NT2/D1 (cell line): ENCODE measurements around the gene HOXA5.

Experiments
- DNase-seq: peaks from one replicate; pipeline ENCODE4 v3.0.0-alpha.2; 2011; ENCODE audit warnings: low read depth, low spot score
- H3K27me3 ChIP-seq: 2 replicates; pipeline ENCODE4 v1.6.0; 2011; ENCODE audit warnings: mild to moderate bottlenecking; ENCODE audit not compliant: insufficient read length, insufficient read depth
- H3K36me3 ChIP-seq: 2 replicates; pipeline ENCODE4 v1.6.1; 2011; ENCODE audit warnings: mild to moderate bottlenecking, low read length, mixed read lengths; ENCODE audit not compliant: insufficient read depth, insufficient read length
- H3K4me1 ChIP-seq: 2 replicates; pipeline ENCODE4 v1.5.1; 2011; ENCODE audit not compliant: insufficient read depth, insufficient read length
- H3K4me3 ChIP-seq: 2 replicates; pipeline ENCODE4 v1.5.1; 2011; ENCODE audit warnings: low read depth; ENCODE audit not compliant: insufficient read length
- H3K9ac ChIP-seq: 2 replicates; pipeline ENCODE4 v1.6.0; 2011; ENCODE audit warnings: low read depth; ENCODE audit not compliant: insufficient read length
- H3K9me3 ChIP-seq: 2 replicates; pipeline ENCODE4 v1.5.1; 2011; ENCODE audit warnings: mild to moderate bottlenecking, low read length; ENCODE audit not compliant: insufficient read depth
- SUZ12 ChIP-seq: IDR thresholded peaks from 2 replicates; pipeline ENCODE4 v1.6.1; 2011; ENCODE audit not compliant: insufficient read length, insufficient read depth; ENCODE audit errors: extremely low read depth
- YY1 ChIP-seq: IDR thresholded peaks from 2 replicates; pipeline ENCODE4 v1.6.1; 2011; ENCODE audit not compliant: insufficient read length, insufficient read depth
- ZNF274 ChIP-seq: IDR thresholded peaks from 2 replicates; pipeline ENCODE4 v1.6.1; 2011; ENCODE audit warnings: mild to moderate bottlenecking, low read depth, low read length

HOXA5 gene

DNA sequence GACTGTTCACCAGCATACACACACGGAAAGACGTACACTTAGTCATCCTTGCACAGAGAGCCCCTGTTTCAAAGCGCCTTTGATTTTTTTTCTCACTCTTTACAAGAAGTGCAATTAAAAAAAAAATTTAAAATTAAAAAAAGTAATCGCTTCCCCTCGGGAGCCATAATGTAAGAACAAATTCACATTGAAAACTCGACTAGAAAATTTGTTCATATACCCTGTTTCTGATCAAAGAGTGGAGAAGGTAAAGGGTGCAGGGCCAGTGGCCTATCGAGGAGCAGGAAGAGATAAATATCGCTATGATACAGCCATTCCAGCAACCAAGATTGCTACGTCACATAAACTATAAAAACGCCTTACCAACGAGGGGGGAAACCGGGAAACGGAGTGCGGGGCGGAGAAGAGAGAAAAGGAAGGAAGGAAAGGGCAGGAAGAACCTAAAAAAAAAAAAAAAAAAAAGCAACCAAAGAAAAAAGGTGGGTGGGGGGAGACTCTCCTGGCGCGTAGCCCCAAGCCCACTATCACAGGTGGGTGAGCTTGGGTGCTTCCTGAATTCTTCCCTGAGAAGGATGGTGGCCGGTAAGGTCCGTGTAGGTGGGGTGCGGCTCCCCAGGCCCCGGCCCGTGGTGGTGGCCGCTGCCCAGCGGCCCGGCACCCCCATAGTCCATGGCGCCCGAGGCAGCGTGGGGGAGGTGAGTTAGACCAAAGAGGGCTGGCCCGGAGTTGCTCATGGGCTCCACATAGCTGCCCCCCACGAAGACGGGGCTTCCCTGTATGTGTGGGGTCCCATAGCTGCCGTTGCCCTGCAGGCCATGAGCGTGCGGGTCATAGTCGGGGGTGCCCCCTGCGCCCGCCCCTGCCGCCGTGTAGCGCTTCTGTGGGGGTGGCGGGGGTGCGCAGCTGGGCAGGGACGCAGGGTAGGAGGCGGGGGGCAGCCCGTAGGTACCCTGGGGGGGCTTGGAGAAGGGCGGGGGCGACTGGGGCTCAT is 35.8 kb downstream of the HOXA5 start:
- Histone ChIP-seq H3K4me3 (no peak overlapping the region), H3K27me3 (peaks cover 100% of the 10 kb centered on the region), H3K9me3 (no peaks in the 10 kb centered on the region), H3K9ac (no peak overlapping the region), H3K36me3 (no peaks in the 10 kb centered on the region), H3K4me1 (peaks cover 11% of the 10 kb centered on the region)
- TF ChIP-seq ZNF274 = no peak
- no peak for TF ChIP-seq YY1
- DNase-seq = no peak

DNA sequence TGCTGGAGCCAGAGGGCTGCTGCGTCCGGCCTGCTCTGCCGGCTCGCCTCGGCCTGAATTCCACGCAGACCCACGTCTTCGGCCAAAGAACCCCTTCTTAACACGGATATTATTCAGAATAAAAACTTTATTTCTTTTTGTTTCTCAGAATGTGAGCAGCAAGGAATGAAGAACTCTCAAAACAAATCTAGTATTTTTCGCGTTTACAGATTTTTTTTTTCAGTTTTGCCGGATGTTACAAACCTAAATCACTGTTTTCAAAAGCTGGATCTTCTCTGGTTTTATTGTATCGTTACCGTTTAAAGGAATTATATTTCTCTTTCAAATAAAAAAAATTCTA is 36.6 kb downstream of the HOXA5 start:
- no peak for TF ChIP-seq YY1
- TF ChIP-seq ZNF274 = no peak
- TF ChIP-seq SUZ12 = no peak
- H3K9me3 ChIP-seq = no peaks in the 10 kb centered on the region
- H3K9ac ChIP-seq = no peak overlapping the region
- peaks cover 100% of the 10 kb centered on the region for H3K27me3 ChIP-seq
- no peaks in the 10 kb centered on the region for H3K36me3 ChIP-seq
- peaks cover 11% of the 10 kb centered on the region for H3K4me1 ChIP-seq
- H3K4me3 ChIP-seq = no peak overlapping the region
- DNase-seq = no peak

DNA sequence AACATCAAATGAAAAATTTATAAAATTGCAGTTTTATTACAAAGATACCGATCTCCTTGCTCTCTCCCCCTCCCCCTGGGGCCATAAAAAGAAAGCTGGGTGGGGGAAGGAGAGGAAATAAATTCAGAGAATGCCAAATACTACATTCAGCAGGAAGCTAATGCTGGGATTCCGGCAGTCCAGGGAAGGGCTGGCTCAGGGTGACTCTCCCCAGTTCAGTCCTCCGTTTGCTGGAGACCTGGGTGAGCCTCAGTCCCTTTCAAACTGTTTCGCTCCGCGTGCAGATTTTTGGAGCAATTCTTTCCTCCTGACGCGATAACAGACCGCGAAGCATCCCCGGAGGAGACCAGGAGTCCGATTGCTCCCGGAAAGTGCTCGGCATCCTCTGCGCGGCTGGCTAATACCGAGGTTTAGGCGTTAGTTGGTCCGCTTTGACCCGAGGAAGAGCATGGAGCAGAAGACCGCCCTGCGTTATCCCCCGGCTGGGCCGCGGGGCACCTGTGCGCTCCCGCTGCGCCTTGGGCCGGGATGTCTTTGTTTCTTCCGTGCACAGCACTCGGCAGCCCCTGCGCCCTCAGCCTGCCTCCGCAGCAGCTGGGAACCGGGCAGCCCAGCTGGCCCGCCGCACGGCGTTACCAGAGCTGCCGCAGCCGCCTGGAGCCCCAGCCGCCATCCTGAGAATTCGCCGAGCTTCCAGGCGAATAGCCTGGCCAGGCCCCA is 37.1 kb downstream of the HOXA5 start:
- no peaks in the 10 kb centered on the region for H3K9me3 ChIP-seq
- peak; percentile 18 for TF ChIP-seq SUZ12
- no peak for TF ChIP-seq ZNF274
- no peak for DNase-seq
- no peak overlapping the region for H3K4me3 ChIP-seq
- no peak overlapping the region for H3K9ac ChIP-seq
- no peaks in the 10 kb centered on the region for H3K36me3 ChIP-seq
- peaks cover 100% of the 10 kb centered on the region for H3K27me3 ChIP-seq
- H3K4me1 ChIP-seq = peaks cover 11% of the 10 kb centered on the region

DNA sequence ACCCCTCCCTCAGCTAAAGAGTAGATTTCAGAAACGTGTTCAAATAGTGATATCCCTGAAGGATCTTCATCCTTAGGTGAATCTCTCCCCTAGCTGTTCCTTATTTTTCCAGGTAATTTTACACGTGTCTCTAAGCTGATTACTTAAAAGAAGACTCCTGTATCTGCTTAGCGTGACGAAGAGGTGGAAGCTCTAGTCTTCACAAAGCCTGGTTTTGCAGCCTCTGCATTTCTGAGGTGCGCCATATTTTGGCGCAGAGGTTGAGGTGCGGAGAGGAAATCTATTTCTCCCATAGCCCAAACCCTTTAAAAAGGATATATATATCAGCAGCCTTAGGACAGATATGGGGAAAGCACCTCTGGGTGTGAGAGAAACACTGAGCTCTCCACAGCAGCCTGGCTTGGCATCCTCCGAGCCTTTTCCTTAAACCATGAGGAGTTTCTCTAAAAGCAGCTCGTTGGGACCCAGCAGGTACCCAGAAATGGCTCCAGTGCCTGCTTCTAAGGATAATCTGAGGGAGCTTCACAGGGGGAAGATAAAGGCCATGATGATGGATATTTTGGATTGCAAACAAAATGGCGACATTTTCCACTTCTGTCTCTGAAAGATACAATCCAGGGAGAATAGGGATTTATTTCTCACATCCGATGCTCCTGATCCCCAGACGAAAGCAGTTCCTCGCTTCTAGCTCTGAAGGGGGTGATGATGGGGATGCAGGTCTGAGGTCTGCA is 38.0 kb downstream of the HOXA5 start:
- H3K4me3 ChIP-seq = no peak overlapping the region
- no peak for DNase-seq
- TF ChIP-seq ZNF274 = no peak
- no peak for TF ChIP-seq YY1
- TF ChIP-seq SUZ12 = no peak
- no peak overlapping the region for H3K9ac ChIP-seq
- peaks cover 11% of the 10 kb centered on the region for H3K4me1 ChIP-seq
- peaks cover 100% of the 10 kb centered on the region for H3K27me3 ChIP-seq
- no peaks in the 10 kb centered on the region for H3K36me3 ChIP-seq
- H3K9me3 ChIP-seq = no peaks in the 10 kb centered on the region

DNA sequence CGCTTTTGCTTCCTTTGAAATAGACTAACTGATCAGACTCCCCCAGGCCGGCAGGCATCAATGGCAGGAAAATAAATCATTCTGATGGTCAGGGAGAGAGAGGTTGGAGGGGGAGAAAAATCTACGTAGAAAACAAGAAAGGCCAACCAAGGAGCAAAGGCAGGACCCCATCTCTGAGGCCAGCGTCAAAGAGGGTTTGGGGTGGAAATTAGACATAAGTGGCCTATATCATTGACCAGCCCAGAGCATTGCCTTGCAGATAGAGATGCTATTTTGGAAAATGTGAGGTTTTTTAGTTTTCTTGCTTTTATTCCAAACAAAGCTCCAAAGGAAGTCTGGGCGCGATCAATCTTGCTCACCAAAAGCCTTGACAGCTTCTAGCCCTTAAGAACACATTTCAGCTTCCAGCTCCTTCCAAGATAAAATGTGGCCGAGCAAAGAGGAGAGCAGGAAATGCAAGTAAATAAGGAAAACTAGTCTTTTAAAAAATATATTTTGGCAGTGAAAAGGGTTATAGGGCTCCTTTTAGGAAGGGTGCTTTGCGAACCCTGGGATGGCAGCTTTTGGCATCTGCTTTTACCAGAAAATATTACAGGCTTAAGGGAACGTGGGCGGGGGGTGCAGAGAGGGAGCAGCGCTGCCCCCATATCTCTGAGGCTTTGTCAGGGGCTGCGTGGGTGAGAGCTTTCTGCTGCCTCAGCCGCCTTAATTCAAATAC is 39.0 kb downstream of the HOXA5 start:
- Histone ChIP-seq H3K9me3 (no peaks in the 10 kb centered on the region), H3K4me1 (peaks cover 9% of the 10 kb centered on the region), H3K9ac (no peak overlapping the region), H3K36me3 (peaks cover 4% of the 10 kb centered on the region), H3K27me3 (peaks cover 100% of the 10 kb centered on the region), H3K4me3 (no peak overlapping the region)
- TF ChIP-seq SUZ12 (no peak), YY1 (no peak), ZNF274 (no peak)
- no peak for DNase-seq

DNA sequence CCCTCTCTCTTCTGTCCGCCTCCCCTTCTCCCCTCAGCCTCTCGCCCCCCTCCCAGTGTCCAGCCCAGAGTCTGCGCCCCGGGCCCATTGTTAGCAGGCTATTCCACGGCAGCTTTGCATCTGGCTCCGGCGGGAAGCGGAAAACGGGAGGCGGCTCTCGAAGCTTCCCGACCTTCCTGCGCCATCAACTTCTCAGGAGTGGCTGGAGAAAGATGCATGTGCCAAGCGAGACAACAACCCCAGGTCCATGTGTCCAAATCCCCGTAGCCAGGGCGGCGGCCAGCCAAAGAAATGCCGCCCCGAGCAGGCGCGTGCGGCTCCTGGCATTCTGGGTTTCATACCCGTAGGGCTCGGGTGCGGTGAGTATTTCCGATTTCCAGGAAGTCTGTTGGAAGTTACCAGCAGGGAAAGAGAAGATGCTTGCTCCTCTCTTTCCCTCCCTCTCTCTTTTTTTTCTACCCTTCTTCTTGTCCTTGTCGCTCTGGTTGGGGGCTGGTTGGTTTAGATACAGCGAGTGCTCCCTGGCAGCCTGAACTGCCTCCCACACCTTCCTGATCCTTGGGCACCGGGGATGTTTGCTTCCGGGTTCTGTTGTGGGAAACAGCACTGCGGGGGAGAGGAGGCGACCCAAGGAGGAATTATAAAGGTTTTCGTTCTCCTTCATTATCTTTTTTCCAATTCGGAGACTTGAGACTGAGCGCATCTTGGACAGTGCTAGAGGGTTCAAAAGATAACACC is 39.8 kb downstream of the HOXA5 start:
- TF ChIP-seq YY1 (no peak), SUZ12 (peak; percentile 94)
- Histone ChIP-seq H3K4me1 (peaks cover 9% of the 10 kb centered on the region), H3K4me3 (no peak overlapping the region), H3K36me3 (peaks cover 9% of the 10 kb centered on the region), H3K9ac (no peak overlapping the region), H3K9me3 (no peaks in the 10 kb centered on the region), H3K27me3 (peaks cover 100% of the 10 kb centered on the region)
- DNase-seq = no peak
